Measurements from ENCODE around the gene FGF6. TPM values are rescaled to one million over a fixed set of nuclear protein-coding genes. Genes with fewer than 3 reads are reported as not detected.

Gene FGF6
- total RNA-seq, 1 donor, result not detected

DNA sequence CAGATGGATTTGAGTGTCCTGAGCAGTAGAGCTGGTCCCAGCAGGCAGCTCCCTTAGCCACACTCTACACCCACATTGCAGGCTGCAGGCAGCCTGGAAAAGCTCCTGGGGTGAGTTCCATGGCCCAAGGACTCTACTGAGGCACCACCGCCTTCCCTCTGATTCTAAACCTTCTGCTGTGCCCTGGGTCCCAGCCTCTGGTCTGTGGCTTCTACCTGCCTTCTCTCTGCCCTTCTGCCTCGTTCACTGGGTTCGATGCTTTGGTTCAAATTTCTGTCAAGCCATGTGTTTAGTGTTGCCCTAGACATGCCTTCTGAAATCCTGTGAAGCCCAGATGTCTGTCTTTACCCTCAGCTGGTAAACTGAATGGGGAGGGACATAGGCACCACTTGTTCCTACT is 1.5 kb upstream of the FGF6 start:
- no peaks in the 10 kb centered on the region for H3K36me3 ChIP-seq (ENCODE audit: insufficient read depth, low read length)
- H3K27me3 ChIP-seq (ENCODE audit: insufficient read depth, low read length), result peaks cover 7% of the 10 kb centered on the region
- no peaks in the 10 kb centered on the region for H3K9me3 ChIP-seq (ENCODE audit: low read depth, low read length)
- H2AFZ ChIP-seq (ENCODE audit: low read length), result no peak overlapping the region
- no peak overlapping the region for H3K4me3 ChIP-seq (ENCODE audit: insufficient read depth, low read length)
- DNase-seq (ENCODE audit: insufficient read length, low spot score, missing footprints), result no peak
- H4K20me1 ChIP-seq (ENCODE audit: insufficient read depth, low read length), result no peaks in the 10 kb centered on the region
- no peaks in the 10 kb centered on the region for H3K79me2 ChIP-seq (ENCODE audit: insufficient read depth, low read length)
- no peaks in the 10 kb centered on the region for H3K4me1 ChIP-seq (ENCODE audit: insufficient read depth, low read length)
- no peak overlapping the region for H3K4me2 ChIP-seq (ENCODE audit: insufficient read depth, low read length)
- no peak for TF ChIP-seq CTCF (IDR thresholded peaks at IDR 0.05; ENCODE audit: extremely low read depth, low read depth, low read length)
- H3K27ac ChIP-seq (ENCODE audit: low read depth, low read length), result no peak overlapping the region

DNA sequence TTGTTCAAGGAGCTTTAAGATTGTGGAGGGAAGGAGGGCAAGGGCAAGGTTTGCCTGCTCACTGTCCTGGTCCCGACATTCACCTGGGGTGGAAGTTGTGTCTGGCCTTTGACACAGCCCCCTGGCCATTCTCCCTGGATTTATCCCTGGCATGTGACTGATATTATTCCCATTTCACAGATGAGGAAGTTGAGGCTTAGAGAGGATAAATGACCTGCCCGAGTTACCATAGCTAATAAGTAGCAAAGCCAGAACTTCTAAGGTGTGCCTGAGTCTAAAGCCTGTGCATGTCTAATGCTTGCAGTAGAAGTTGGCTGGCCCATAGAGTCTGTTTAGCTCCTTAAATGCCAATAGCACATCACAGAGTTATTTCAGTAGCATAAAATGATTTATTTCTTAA is 720 bp upstream of the FGF6 start:
- no peak overlapping the region for H3K4me2 ChIP-seq (ENCODE audit: insufficient read depth, low read length)
- H4K20me1 ChIP-seq (ENCODE audit: insufficient read depth, low read length), result no peaks in the 10 kb centered on the region
- H3K27ac ChIP-seq (ENCODE audit: low read depth, low read length), result no peak overlapping the region
- H3K36me3 ChIP-seq (ENCODE audit: insufficient read depth, low read length), result no peaks in the 10 kb centered on the region
- H3K4me3 ChIP-seq (ENCODE audit: insufficient read depth, low read length), result no peak overlapping the region
- no peak for DNase-seq (ENCODE audit: insufficient read length, low spot score, missing footprints)
- H2AFZ ChIP-seq (ENCODE audit: low read length), result no peak overlapping the region
- peaks cover 7% of the 10 kb centered on the region for H3K27me3 ChIP-seq (ENCODE audit: insufficient read depth, low read length)
- H3K9me3 ChIP-seq (ENCODE audit: low read depth, low read length), result no peaks in the 10 kb centered on the region
- H3K79me2 ChIP-seq (ENCODE audit: insufficient read depth, low read length), result no peaks in the 10 kb centered on the region
- no peak for TF ChIP-seq CTCF (IDR thresholded peaks at IDR 0.05; ENCODE audit: extremely low read depth, low read depth, low read length)
- H3K4me1 ChIP-seq (ENCODE audit: insufficient read depth, low read length), result no peaks in the 10 kb centered on the region

DNA sequence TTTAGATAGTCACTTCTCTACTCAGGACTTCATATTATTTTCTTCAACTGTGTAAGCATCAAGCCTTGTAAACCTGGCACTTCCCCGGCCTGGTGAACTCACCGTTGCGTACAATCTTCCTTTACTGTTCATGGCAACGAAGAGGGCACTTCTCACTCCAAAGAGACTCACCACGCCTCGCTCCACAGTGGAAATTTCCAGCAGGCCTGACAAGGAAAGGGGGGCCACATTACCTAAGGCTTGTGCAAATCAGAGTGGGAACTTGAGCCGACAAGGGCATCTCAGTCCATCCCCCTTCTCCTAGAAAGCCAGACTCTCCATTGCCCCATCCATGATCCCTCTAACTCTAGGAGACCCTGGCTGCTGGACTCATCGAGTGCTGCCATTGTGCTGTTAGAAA is 1.6 kb downstream of the FGF6 start:
- no peak overlapping the region for H3K4me3 ChIP-seq (ENCODE audit: insufficient read depth, low read length)
- no peaks in the 10 kb centered on the region for H3K4me1 ChIP-seq (ENCODE audit: insufficient read depth, low read length)
- no peak overlapping the region for H3K4me2 ChIP-seq (ENCODE audit: insufficient read depth, low read length)
- H2AFZ ChIP-seq (ENCODE audit: low read length), result no peak overlapping the region
- no peak for TF ChIP-seq CTCF (IDR thresholded peaks at IDR 0.05; ENCODE audit: extremely low read depth, low read depth, low read length)
- H3K27ac ChIP-seq (ENCODE audit: low read depth, low read length), result no peak overlapping the region
- H4K20me1 ChIP-seq (ENCODE audit: insufficient read depth, low read length), result no peaks in the 10 kb centered on the region
- no peaks in the 10 kb centered on the region for H3K79me2 ChIP-seq (ENCODE audit: insufficient read depth, low read length)
- no peak for DNase-seq (ENCODE audit: insufficient read length, low spot score, missing footprints)
- H3K36me3 ChIP-seq (ENCODE audit: insufficient read depth, low read length), result no peaks in the 10 kb centered on the region
- H3K27me3 ChIP-seq (ENCODE audit: insufficient read depth, low read length), result no peaks in the 10 kb centered on the region
- no peaks in the 10 kb centered on the region for H3K9me3 ChIP-seq (ENCODE audit: low read depth, low read length)

DNA sequence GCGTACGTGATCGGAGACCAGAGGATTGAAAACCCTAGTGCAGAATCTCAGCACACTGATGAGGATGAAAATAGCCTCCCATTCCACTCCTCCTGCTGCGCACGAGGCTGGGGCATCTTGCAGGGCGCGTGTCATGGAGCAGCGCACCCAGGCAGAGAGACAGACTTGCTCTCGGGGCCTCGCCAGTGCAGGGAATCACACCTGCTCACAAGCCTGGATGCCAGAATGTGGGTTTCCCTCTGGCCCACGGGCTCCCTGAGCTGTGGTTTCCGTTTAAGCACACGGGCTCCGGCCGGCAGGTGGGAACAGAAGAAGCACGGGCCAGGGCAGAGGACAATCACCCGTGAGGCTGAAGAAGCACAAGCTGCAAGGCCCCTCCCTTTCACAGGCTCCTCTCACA is 2.0 kb downstream of the FGF6 start:
- DNase-seq (ENCODE audit: insufficient read length, low spot score, missing footprints), result no peak
- no peaks in the 10 kb centered on the region for H3K9me3 ChIP-seq (ENCODE audit: low read depth, low read length)
- no peak overlapping the region for H3K4me2 ChIP-seq (ENCODE audit: insufficient read depth, low read length)
- no peak for TF ChIP-seq CTCF (IDR thresholded peaks at IDR 0.05; ENCODE audit: extremely low read depth, low read depth, low read length)
- H2AFZ ChIP-seq (ENCODE audit: low read length), result no peak overlapping the region
- no peak overlapping the region for H3K4me3 ChIP-seq (ENCODE audit: insufficient read depth, low read length)
- no peaks in the 10 kb centered on the region for H4K20me1 ChIP-seq (ENCODE audit: insufficient read depth, low read length)
- no peak overlapping the region for H3K27ac ChIP-seq (ENCODE audit: low read depth, low read length)
- no peaks in the 10 kb centered on the region for H3K4me1 ChIP-seq (ENCODE audit: insufficient read depth, low read length)
- H3K79me2 ChIP-seq (ENCODE audit: insufficient read depth, low read length), result no peaks in the 10 kb centered on the region
- no peaks in the 10 kb centered on the region for H3K36me3 ChIP-seq (ENCODE audit: insufficient read depth, low read length)
- H3K27me3 ChIP-seq (ENCODE audit: insufficient read depth, low read length), result no peaks in the 10 kb centered on the region

Data from osteoblast (primary cell).